Cortex of kidney (tissue), 1 donor: Measurements from ENCODE around the gene PRSS36.
"Not testable (repeated sequence)": the region's sequence is repeated elsewhere in the genome, so short reads cannot be mapped to it uniquely, and the experiment has no call there.

Experiments used
- DNase-seq: peaks from one replicate; lab custom pipeline; 2025; lab: John Stamatoyannopoulos, UW

Gene PRSS36

GRCh38 chr16:31149894-31150890 is at the start of gene PRSS36:
PRSS36 (minus strand) TSS chr16:31150066; CDS start chr16:31150035, 31 bp downstream.
- no peak for DNase-seq

- no peak for DNase-seq
Measured at GRCh38 chr16:31199430-31200041, 49.7 kb upstream of the PRSS36 start.

- DNase-seq, result no peak
Measured at GRCh38 chr16:31198207-31198882, 48.5 kb upstream of the PRSS36 start.

- no peak for DNase-seq
Measured at GRCh38 chr16:31196324-31197088, 46.6 kb upstream of the PRSS36 start.

GRCh38 chr16:31195861-31196260 is 46.0 kb upstream of the PRSS36 start:
- DNase-seq, result not testable (repeated sequence)

GRCh38 chr16:31194898-31195297 is 45.0 kb upstream of the PRSS36 start:
- no peak for DNase-seq

GRCh38 chr16:31193874-31194273 is 44.0 kb upstream of the PRSS36 start:
- no peak for DNase-seq

- no peak for DNase-seq
Measured at GRCh38 chr16:31192856-31193642, 43.2 kb upstream of the PRSS36 start.

- DNase-seq, result no peak
Measured at GRCh38 chr16:31191697-31192428, 42.0 kb upstream of the PRSS36 start.

- DNase-seq, result no peak
Measured at GRCh38 chr16:31190818-31191444, 41.1 kb upstream of the PRSS36 start.

GRCh38 chr16:31190061-31190460 is 40.2 kb upstream of the PRSS36 start:
- DNase-seq, result no peak

GRCh38 chr16:31189412-31189778 is 39.5 kb upstream of the PRSS36 start:
- no peak for DNase-seq

GRCh38 chr16:31188450-31189411 is 38.9 kb upstream of the PRSS36 start:
- no peak for DNase-seq

GRCh38 chr16:31187808-31188189 is 37.9 kb upstream of the PRSS36 start:
- no peak for DNase-seq

GRCh38 chr16:31186930-31187807 is 37.3 kb upstream of the PRSS36 start:
- no peak for DNase-seq

- no peak for DNase-seq
Measured at GRCh38 chr16:31186176-31186575, 36.3 kb upstream of the PRSS36 start.

- no peak for DNase-seq
Measured at GRCh38 chr16:31185339-31185738, 35.5 kb upstream of the PRSS36 start.

- no peak for DNase-seq
Measured at GRCh38 chr16:31184888-31185287, 35.0 kb upstream of the PRSS36 start.
